NCI-H446 (cell line): Measurements from ENCODE around the gene HOXD3.

Experiments
- DNase-seq, 2 experiments: peaks; one replicate each; lab custom pipeline; 2025; lab: John Stamatoyannopoulos, UW

HOXD3 gene

DNA sequence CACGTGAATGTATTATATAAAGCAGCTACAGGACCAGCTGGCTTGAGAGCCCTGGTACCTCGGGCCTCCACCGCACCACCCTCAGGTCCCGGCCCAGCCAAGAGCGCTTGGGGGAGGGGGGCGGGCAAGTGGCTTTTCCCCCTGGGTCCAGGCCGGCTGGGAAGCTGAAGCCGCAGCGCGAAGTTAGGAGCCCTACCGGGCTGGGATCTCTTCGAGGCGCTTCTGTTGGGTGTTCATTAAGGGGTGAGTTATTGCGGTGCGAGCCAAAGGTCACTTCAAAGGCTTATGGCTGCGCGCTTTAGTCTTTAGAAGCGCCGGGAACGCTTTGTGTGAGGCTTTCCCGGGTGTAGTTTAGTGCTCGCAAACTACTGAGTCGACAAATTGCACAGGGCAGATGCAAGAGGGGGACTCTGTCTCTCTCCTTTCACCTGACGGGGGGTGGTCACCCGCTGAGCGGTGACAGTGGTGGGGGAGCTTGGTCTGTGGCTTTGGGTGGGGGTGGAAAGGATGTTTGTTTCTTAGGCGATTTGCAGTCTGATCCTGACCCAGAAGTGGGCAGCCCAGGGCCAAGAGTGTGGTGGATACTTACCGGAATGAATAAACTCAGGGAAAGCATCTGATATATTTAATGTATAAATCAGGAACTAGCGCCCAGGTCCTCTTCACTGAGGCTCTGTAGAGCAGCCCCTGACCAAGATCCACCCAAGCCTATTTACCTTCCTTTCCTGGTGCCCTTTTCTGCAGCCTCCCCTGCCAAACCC, 6.0 kb downstream of the HOXD3 start:
- no peak for DNase-seq

DNA sequence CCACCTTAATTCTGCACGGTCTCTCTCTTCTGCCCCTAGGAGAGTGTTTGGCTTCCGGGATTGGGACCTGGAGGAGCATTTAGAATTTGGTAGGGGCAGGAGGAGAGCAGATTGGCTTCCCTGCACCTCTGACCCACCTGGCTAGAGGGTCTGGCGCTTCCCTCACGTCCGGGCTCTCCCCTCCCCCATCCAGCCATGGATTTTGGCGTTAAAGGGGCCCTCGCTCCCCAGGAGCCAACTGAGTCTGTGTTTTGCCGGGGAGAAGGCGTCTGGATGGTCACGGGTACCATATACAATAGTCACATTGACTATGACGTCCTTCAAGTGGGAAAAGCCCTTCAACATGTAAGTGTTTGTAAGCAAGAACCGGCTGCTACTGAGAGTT, 6.6 kb downstream of the HOXD3 start:
- DNase-seq, result no peak

DNA sequence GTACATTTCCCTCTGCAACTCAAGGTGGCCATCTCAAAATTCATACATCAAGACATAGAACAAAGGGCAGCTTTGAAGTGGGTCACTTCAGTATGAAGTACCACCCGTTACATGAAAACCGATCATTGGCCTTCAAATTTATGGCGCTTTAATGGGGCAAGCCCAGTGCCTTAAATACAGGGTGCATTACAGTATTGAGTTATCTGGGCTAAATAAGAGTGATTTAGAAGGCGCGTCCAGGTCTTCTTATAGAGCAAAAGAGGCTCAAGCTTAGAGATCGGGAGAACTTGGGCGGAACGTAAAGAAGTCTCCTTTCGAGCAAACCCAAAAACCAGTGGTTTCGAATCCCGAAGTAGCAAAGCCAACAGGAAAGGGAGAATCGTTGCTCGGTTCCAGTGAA, 7.1 kb downstream of the HOXD3 start:
- DNase-seq, result no peak

DNA sequence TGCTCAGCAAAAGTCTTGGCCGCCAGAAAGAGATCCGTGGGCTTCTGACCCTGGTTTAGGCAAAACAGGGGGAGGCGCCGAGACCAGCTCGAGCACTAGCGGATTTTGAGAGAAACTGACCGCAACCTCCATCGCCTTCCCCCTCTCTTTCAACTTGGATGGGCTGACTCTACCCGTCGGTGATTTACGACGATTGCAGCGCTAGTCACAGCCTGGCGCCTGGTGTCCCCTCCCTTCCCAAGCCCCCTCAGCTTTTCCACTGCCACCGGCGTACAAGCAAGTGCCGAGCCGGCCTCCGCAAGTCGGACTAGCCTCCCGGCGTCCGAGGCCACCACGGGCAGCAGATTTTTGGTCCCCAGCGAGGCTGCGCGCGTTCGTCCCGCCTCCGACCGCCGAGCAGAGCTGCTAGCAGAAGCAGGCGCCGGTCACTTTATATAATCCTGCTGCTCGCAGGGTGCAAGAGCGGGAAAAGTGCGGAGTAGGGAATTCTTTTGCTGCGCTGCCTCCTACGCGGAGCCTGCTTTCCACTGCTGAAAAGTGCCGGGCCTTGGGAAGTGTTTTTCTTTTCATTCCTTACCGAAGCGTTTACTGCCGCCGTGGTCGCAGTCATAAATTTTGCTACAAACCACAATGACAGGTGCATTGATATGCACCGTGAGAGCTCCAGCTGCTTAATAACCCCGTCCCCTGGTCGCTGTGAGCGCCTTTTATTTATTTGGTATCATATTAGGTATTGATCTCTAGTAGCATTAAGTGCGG, 7.7 kb downstream of the HOXD3 start:
- DNase-seq, result no peak

DNA sequence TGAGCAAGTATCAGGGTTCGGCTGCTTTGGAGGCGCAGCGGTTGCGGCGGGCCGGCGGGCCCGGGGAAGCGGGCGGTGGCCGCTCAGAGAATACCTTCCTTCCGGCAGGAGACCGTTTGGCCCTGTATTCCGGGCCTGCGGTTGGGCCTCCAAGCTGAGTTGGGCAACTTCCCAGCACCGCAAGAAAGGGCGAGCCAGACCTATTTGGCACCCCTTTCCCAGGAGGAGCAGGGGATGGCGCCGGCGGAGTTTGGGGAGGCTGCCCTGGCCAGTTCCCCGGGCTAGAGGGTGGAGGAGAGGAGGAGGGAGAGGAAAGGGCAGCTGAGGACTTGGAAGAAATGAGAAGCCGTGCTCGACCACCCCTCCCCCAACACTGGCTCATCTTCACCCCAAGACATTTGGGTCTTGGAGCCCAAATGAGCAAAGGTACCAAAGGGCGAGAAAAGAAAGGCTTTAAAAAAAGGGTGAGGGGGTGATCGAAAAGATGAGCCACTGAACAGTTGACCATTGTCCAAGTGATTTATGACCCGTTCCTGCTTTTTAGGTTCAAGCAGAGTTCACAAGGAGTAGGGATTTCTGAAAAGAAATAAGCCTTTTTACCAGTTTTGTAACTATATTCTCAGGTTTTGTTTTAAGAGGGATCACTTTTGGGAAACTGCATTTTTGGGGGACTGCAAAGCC, 8.4 kb downstream of the HOXD3 start:
- no peak for DNase-seq

DNA sequence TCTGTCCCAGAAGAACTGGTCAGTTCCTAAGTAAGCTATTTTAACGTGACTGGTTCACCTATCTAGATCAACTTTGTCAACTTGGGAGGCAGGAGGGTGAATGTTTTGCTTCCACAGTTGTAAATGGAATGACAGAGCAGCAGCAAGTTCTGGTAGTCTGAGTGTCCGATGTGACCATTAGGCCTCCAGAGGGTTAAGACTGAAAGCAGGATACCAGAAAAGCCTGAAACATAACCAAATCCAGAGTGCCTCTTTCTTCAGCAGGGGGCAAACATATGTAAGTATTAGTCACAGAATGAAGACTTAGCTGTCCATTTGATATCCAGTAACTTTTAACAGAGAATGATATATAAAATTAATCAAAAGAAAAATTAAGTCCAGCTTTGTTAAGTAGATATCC, 9.2 kb downstream of the HOXD3 start:
- DNase-seq, result no peak

DNA sequence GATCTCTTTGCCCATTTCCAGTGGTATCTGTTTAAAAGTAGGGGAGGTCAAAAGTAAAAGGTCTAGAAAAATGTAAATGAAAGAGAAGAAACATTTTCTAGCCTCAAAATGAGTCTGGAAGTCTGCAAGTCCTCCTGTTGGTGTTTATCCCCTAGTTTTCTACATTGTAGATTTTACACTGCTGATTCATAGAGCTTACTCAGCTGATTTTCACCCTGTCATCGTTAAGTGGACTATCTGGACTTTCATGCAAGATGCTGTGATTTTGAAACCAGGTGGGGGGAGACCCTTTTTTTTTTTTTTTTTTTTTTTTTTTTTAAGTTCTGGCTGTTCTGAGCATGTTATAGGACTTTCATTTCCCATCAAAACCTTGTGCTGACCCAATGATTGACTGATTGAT, 10.3 kb downstream of the HOXD3 start:
- no peak for DNase-seq

DNA sequence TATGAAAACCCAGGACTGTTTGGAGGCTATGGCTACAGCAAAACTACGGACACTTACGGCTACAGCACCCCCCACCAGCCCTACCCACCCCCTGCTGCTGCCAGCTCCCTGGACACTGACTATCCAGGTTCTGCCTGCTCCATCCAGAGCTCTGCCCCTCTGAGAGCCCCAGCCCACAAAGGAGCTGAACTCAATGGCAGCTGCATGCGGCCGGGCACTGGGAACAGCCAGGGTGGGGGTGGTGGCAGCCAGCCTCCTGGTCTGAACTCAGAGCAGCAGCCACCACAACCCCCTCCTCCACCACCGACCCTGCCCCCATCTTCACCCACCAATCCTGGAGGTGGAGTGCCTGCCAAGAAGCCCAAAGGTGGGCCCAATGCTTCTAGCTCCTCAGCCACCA, 12.1 kb downstream of the HOXD3 start:
- DNase-seq, result no peak

DNA sequence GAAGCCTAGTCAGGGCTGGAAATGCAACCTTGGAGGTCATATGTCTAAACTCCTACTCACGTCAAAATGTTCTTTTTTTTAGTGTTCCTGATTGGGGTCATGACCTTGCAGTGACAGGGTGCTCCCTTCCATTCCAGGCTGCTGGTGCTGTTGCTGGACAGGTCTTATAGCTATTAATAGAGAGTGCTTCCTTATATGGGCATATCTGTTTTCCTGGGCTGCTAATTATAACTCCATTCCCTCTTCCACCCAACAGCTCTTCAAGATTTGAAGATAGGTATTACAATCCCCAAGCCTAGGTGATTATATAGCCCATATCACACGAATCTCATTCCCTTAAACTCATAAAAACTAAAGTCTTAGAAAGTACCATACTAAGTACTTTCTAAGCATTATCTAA, 12.6 kb downstream of the HOXD3 start:
- no peak for DNase-seq

DNA sequence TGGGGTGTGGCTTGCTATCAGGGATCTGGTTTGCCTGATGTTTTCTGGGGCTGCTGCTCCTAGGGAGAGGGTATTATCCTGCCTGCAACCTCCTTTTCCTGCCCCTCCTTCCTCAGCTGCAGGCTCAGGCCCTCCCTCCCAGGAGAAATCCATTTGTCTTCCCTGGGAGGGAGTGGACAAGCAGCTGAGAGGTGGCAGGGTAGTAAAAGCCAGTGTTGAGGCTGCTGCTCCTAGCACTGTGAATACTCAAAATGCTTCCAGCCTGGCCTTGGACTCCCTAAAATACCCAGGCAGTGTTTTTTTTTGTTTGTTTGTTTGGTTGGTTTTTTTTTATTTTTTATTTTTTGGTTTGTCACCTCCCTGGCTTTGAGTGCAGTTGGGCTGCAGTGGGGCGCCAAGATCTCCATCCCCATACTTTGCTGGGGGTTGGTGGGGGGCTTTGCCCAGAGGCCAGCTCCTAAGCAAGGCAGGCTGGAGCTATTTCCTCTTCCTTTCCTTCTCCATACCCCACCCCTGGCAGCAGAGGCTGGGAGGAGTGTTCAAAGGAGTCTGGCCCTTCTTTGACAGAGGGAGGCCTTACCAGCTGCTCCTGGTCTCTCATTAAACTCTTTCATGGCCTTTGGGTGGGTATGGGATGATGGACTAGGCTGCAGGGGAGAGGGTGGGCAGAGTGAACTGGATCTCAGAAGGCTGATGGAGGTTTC, 13.6 kb downstream of the HOXD3 start:
- no peak for DNase-seq

DNA sequence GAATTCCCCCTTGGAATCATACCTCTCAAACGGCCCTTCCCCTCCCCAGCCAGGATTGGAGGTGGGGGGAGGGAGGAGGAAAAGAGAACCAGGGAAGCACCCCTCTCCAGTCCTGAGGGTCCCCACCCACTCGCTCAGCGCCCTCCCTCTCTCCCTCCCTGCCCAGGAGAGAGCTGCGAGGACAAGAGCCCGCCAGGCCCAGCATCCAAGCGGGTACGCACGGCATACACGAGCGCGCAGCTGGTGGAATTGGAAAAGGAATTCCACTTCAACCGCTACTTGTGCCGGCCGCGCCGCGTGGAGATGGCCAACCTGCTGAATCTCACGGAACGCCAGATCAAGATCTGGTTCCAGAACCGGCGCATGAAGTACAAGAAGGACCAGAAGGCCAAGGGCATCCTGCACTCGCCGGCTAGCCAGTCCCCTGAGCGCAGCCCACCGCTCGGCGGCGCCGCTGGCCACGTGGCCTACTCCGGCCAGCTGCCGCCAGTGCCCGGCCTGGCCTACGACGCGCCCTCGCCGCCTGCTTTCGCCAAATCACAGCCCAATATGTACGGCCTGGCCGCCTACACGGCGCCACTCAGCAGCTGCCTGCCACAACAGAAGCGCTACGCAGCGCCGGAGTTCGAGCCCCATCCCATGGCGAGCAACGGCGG, 14.4 kb downstream of the HOXD3 start:
- no peak for DNase-seq

DNA sequence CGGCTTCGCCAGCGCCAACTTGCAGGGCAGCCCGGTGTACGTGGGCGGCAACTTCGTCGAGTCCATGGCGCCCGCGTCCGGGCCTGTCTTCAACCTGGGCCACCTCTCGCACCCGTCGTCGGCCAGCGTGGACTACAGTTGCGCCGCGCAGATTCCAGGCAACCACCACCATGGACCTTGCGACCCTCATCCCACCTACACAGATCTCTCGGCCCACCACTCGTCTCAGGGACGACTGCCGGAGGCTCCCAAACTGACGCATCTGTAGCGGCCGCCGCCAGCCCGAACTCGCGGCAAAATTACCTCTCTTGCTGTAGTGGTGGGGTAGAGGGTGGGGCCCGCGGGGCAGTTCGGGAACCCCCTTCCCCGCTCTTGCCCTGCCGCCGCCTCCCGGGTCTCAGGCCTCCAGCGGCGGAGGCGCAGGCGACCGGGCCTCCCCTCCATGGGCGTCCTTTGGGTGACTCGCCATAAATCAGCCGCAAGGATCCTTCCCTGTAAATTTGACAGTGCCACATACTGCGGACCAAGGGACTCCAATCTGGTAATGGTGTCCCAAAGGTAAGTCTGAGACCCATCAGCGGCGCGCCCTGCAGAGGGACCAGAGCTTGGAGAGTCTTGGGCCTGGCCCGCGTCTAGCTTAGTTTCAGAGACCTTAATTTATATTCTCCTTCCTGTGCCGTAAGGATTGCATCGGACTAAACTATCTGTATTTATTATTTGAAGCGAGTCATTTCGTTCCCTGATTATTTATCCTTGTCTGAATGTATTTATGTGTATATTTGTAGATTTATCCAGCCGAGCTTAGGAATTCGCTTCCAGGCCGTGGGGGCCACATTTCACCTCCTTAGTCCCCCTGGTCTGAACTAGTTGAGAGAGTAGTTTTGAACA, 15.1 kb downstream of the HOXD3 start:
- no peak for DNase-seq

DNA sequence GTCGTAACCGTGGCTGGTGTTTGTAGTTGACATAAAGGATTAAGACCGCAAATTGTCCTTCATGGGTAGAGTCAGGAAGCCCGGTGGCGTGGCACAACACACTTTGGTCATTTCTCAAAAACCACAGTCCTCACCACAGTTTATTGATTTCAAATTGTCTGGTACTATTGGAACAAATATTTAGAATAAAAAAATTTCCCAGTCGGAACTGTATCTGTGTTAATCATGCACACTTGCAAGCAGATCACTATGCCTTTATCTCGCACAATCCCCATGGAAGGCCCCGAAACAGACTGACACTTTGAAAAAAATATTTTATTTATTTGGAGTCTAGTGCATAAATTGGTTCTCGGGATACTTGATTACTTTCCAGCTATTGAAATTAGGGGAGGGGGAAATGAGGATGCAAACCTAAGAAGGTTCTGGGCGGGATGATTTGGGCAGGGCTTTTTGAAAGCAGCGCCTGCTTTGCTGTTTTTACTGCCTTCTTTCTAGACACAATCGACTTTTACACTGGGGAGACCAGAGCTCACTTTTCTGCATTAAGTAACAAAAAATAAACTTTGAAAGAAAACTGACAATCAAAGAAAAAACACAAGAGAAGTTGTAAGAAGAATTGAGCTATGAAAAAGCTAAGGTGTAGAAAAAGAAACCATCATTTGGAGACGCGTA, 15.9 kb downstream of the HOXD3 start:
- no peak for DNase-seq

DNA sequence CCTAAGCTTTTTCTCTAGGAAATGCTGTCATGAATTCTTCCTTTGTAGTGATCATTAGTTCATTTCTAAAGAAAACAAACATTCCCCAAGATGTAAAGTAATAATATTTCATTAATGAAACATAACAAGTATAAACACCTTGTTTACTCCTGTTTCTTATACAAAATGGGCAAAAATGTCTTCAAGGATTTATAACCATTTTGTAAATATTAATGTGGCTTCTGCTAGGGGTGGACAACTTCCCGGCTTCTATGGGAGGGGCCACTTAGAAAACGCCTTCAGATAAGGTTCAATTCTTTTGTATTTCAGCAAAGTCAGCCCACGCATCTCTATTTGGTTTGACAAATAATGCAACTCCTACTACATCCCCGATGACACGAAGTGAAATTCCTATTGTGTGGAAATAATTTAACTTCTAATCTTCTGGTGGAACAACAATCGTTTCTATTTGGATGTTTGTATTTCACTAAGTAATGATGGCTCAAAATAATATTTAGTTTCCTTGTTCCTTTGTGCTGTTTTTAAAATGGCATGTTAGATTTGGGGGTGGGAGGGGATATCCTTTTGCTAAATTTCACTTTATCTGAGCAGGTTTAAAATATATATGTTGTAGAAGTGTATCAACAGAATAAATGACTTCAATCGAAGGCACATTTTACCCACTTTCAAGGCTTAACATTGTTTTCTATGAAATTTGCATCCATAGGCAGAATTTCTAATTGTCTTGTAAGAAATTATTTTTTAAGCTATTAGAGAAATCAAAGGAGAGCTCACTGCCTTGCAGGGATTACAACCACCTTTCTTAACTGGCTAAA, 16.7 kb downstream of the HOXD3 start:
- no peak for DNase-seq

DNA sequence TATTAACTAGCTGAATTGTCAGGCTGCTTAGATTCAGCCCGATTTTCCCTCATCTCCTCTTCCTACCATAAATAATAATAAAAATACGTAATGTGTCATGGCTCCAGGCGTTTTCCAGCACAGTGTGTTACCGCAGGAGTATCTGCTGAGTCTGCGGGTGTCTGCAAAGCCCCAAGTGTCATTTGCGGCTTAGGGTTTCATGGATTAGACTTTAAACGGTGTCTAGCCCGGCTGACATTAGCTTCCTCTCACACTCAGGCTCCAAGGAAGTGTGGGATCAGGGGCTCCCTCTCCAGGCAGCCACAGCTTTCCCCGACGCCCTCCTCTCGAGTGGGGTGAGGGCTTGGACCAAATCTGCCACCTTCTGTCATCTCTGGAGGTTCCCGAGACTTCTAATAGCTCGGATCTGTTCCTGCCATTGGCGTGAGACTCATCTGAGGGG, 17.3 kb downstream of the HOXD3 start:
- no peak for DNase-seq

DNA sequence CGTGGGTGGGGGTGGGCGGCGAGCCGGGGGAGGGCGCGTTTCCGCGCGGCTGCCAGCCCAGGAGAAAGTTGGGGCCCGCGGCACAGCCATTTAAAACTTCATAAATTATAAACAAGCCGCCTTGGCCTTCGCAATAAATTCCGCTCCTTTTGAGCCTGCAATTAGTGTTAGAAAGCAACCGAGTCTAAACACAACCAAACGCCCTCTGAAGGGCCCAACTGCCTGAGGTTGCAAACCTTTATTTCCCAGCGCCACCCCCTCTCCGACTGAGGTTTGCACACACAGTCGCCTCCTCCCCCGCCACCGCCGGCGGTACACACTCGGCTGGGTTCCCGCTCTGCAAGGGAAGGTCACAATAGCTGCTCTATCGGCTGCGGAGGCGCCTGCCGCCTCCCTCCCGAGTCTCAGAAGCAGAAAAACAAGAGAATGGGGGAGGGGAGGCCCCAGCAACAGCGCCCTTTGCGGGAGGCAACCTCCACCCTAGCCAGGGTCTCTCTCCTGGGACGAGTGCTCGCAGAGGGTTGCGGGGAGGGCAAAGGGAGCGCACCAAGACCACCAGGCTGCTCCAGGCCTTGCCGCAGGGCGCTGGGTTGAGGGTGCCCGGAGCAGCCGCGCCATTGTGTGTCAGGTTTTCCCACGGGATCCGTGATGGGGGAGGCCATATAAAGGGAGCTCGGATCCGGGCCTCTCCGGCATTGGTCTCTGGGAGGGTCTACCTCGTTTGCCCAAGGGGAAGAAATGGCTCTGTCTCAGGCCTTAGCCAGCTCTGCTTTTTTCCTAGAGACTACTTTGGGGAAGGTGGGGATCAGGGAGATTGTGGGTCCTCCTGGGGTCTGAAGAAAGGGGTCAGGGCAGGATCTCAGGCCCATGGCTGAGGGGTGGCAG, 18.0 kb downstream of the HOXD3 start:
- no peak for DNase-seq

DNA sequence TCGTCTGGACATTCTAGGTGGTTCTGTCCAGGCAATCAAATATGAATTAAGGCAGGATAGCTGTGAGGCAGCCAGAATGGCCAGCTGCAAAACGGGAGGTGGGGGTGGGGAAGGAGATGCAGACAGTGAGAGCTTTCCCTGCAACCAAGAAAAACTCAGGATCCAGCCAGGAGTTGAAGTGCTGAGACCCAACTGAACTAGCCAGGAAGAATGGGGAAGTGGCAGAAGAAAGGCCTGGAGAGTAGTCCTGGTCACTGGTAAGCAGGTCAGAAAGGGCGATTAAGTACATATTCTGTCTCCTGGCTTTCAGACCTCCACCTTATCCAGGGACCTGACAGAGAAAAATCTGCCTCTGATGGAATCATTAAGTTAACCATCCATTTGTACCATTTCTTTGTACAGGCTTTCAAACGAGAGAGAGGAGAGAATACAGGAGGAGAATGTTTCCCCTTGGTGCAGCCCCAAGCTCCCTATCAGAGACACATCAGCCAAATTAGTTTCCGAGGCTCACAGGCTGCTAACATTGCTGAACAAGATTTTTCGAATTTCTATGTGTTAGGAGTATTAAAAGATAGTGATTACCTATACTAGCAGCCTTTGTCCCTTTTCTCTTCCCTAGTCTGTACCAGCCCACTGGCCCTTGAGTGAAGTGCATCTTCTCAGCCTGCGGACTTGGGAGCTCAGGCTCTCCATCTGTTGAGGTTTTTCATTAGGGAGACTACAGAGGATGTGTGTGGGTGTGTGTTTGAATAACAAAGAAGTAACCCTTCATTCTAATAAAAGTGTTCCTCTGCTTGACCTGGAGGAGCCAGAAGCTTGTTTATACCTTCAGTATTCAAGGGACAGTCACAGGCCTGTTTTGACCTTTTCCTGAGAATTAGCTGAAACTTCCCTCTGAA, 18.9 kb downstream of the HOXD3 start:
- DNase-seq, result no peak
